ENCODE measurements around the gene RAB37.

- TF ChIP-seq CTCF (conservative IDR thresholded peaks at IDR 0.05; ENCODE audit: low read length), result no peak
- TF ChIP-seq EZH2phosphoT487 (IDR thresholded peaks at IDR 0.05; ENCODE audit: borderline replicate concordance), result no peak
Measured at GRCh38 chr17:74773414-74773813, 36.4 kb downstream of the RAB37 start.

Measured in Loucy (cell line).